H1 (cell line): ENCODE data around the gene SLC44A5. TPM values are rescaled to one million over a fixed set of nuclear protein-coding genes. Genes with fewer than 3 reads are reported as not detected.

Experiments used
- CTCF ChIA-PET: fragments of 300-600 bp; sonication (Branson Sonifier 250); formaldehyde crosslinking; loops from one replicate; lab custom pipeline; 2021; ENCODE audit not compliant: partially characterized antibody; lab: Charles Lee
- POLR2A ChIA-PET: fragments of 300-600 bp; sonication (Branson Sonifier 250); formaldehyde crosslinking; loops from one replicate; lab custom pipeline; 2021; ENCODE audit warnings: inconsistent platforms; ENCODE audit not compliant: partially characterized antibody; lab: Charles Lee
- DNase-seq, 2 experiments: peaks; one replicate each; pipeline versions ENCODE4 v3.0.0 to v3.0.0-alpha.2; 2010 to 2022; ENCODE audit warnings: low spot score in 2 of 2, low read depth in 1 of 2, mixed read lengths in 1 of 2
- FAIRE-seq: peaks from 2 replicates; lab custom pipeline; 2011; peaks lifted over from hg19 to GRCh38; lab: Jason Lieb, UNC
- H2AFZ ChIP-seq: 2 replicates; pipeline ENCODE4 v1.8.1; 2012; ENCODE audit warnings: low read length, inconsistent platforms
- H2AK5ac ChIP-seq: 2 replicates; pipeline ENCODE4 v1.6.1; 2013; ENCODE audit warnings: low read depth, low read length
- H2BK120ac ChIP-seq: replicated peaks from 2 replicates; pipeline ENCODE3; 2013; ENCODE audit warnings: low read depth, low read length, inconsistent platforms
- H2BK12ac ChIP-seq: 2 replicates; pipeline ENCODE4 v1.6.1; 2013; ENCODE audit warnings: low read depth, low read length
- H2BK15ac ChIP-seq: 2 replicates; pipeline ENCODE4 v1.6.1; 2013; ENCODE audit warnings: low read length
- H2BK20ac ChIP-seq: 2 replicates; pipeline ENCODE4 v1.6.1; 2013; ENCODE audit warnings: low read length
- H2BK5ac ChIP-seq: 2 replicates; pipeline ENCODE4 v1.6.1; 2013; ENCODE audit warnings: low read depth, low read length
- H3K14ac ChIP-seq: 2 replicates; pipeline ENCODE4 v1.6.1; 2013; ENCODE audit warnings: inconsistent platforms; ENCODE audit not compliant: insufficient read length
- H3K18ac ChIP-seq: 2 replicates; pipeline ENCODE4 v1.6.1; 2013; ENCODE audit warnings: low read length; ENCODE audit errors: extremely low read depth
- H3K23ac ChIP-seq: 2 replicates; pipeline ENCODE4 v1.6.1; 2013; ENCODE audit warnings: inconsistent platforms; ENCODE audit not compliant: insufficient read length
- H3K23me2 ChIP-seq: 2 replicates; pipeline ENCODE4 v1.6.1; 2013; ENCODE audit warnings: low read depth, low read length
- H3K27ac ChIP-seq: 2 replicates; pipeline ENCODE4 v1.6.1; 2011; ENCODE audit warnings: low read depth, low read length, inconsistent platforms
- H3K27me3 ChIP-seq, 4 experiments: replicated peaks in 1 of 4; 1 replicate in 1 of 4; 2 replicates in 3 of 4; pipeline versions ENCODE4 v1.6.1 to v1.8.1; 2011 to 2013; ENCODE audit warnings: low read length in 3 of 4, mild to moderate bottlenecking in 3 of 4, inconsistent platforms in 2 of 4, mixed read lengths in 2 of 4, moderate library complexity in 1 of 4; ENCODE audit not compliant: control insufficient read depth in 3 of 4, insufficient read depth in 3 of 4; ENCODE audit errors: extremely low read depth in 1 of 4
- H3K36me3 ChIP-seq, 4 experiments: 2 replicates each; pipeline versions ENCODE4 v1.6.1 to v1.8.1; 2011 to 2013; ENCODE audit warnings: mild to moderate bottlenecking in 4 of 4, low read length in 3 of 4, moderate library complexity in 2 of 4, control low read depth in 1 of 4, inconsistent platforms in 1 of 4; ENCODE audit not compliant: insufficient read depth in 4 of 4, control insufficient read depth in 2 of 4
- H3K4ac ChIP-seq: replicated peaks from 2 replicates; pipeline ENCODE3; 2013; ENCODE audit warnings: low read length, low read depth, mixed read lengths, inconsistent platforms; ENCODE audit not compliant: insufficient read length
- H3K4me1 ChIP-seq, 4 experiments: replicated peaks in 1 of 4; 1 replicate in 1 of 4; 2 replicates in 3 of 4; pipeline versions ENCODE4 v1.6.1 to v1.8.1; 2011 to 2013; ENCODE audit warnings: low read length in 3 of 4, inconsistent platforms in 2 of 4, mixed read lengths in 1 of 4; ENCODE audit not compliant: insufficient read depth in 4 of 4, control insufficient read depth in 3 of 4
- H3K4me2 ChIP-seq, 2 experiments: 2 replicates each; pipeline versions ENCODE4 v1.6.1 to v1.8.1; 2011 to 2013; ENCODE audit warnings: low read depth in 2 of 2, low read length in 2 of 2, control low read depth in 1 of 2, inconsistent platforms in 1 of 2, mild to moderate bottlenecking in 1 of 2; ENCODE audit not compliant: insufficient read depth in 1 of 2
- H3K4me3 ChIP-seq, 4 experiments: fragments of 200-600, 300-600 bp in 1 of 4; sonication (generic), shearing (Covaris generic), sonication (Bioruptor Twin) in 1 of 4; 2 replicates each; pipeline versions ENCODE4 v1.5.1 to v1.8.1; 2011 to 2016; ENCODE audit warnings: low read length in 4 of 4, low read depth in 3 of 4, control low read depth in 2 of 4, inconsistent platforms in 2 of 4, mild to moderate bottlenecking in 2 of 4, mixed read lengths in 1 of 4, moderate library complexity in 1 of 4; ENCODE audit not compliant: insufficient read depth in 2 of 4; ENCODE audit errors: extremely low read depth in 1 of 4
- H3K56ac ChIP-seq: replicated peaks from 2 replicates; pipeline ENCODE3; 2013; ENCODE audit warnings: low read depth, mild to moderate bottlenecking, mixed read lengths, low read length, inconsistent platforms; ENCODE audit not compliant: insufficient read length
- H3K79me1 ChIP-seq: 2 replicates; pipeline ENCODE4 v1.6.1; 2013; ENCODE audit warnings: low read depth, low read length, control low read depth
- H3K79me2 ChIP-seq, 2 experiments: 2 replicates each; pipeline versions ENCODE4 v1.6.1 to v1.8.1; 2012 to 2013; ENCODE audit warnings: low read length in 2 of 2, mild to moderate bottlenecking in 2 of 2, inconsistent platforms in 1 of 2; ENCODE audit not compliant: insufficient read depth in 2 of 2, control insufficient read depth in 1 of 2
- H3K9ac ChIP-seq, 4 experiments: replicated peaks in 1 of 4; 1 replicate in 1 of 4; 2 replicates in 3 of 4; pipeline versions ENCODE4 v1.6.1 to v1.8.1; 2011 to 2013; ENCODE audit warnings: low read depth in 3 of 4, low read length in 3 of 4, control low read depth in 2 of 4, mild to moderate bottlenecking in 2 of 4, moderate library complexity in 2 of 4, inconsistent platforms in 1 of 4; ENCODE audit errors: extremely low read depth in 1 of 4
- H3K9me3 ChIP-seq, 2 experiments: 2 replicates each; pipeline versions ENCODE4 v1.6.1 to v1.8.1; 2012 to 2013; ENCODE audit warnings: mild to moderate bottlenecking in 2 of 2, moderate library complexity in 2 of 2, control low read depth in 1 of 2, inconsistent platforms in 1 of 2, low read depth in 1 of 2, low read length in 1 of 2, mixed read lengths in 1 of 2; ENCODE audit not compliant: insufficient read depth in 2 of 2
- H4K20me1 ChIP-seq, 2 experiments: replicated peaks in 1 of 2; 2 replicates each; pipeline versions ENCODE3 to v1.8.1; 2011 to 2013; ENCODE audit warnings: inconsistent platforms in 2 of 2, low read length in 2 of 2, mild to moderate bottlenecking in 1 of 2; ENCODE audit not compliant: insufficient read depth in 2 of 2, control insufficient read depth in 1 of 2
- H4K5ac ChIP-seq: 2 replicates; pipeline ENCODE4 v1.6.1; 2013; ENCODE audit warnings: low read length, low read depth, mixed read lengths, inconsistent platforms; ENCODE audit not compliant: insufficient read length
- H4K8ac ChIP-seq: 2 replicates; pipeline ENCODE4 v1.8.0; 2013; ENCODE audit warnings: mild to moderate bottlenecking, moderate library complexity, low read length, inconsistent platforms; ENCODE audit not compliant: insufficient read depth; ENCODE audit errors: extremely low read depth
- H4K91ac ChIP-seq: replicated peaks from 2 replicates; pipeline ENCODE3; 2013; ENCODE audit warnings: low read length, mixed read lengths, inconsistent platforms; ENCODE audit not compliant: insufficient read length
- CHD1 ChIP-seq: IDR thresholded peaks from 2 replicates; pipeline ENCODE4 v1.6.1; 2012; ENCODE audit warnings: low read depth, low read length, improper control_type of control experiment
- GABPA ChIP-seq: IDR thresholded peaks from 2 replicates; pipeline ENCODE4 v1.6.1; 2011; ENCODE audit warnings: mild to moderate bottlenecking, low read length, moderate library complexity, borderline replicate concordance; ENCODE audit not compliant: insufficient read depth
- KDM5A ChIP-seq: fragments of 200-600 bp; IDR thresholded peaks from 2 replicates; pipeline ENCODE4 v1.7.1; 2012; ENCODE audit warnings: mild to moderate bottlenecking, low read length, inconsistent platforms, mixed read lengths
- MAX ChIP-seq: IDR thresholded peaks from 2 replicates; pipeline ENCODE4 v1.6.1; 2012; ENCODE audit warnings: inconsistent platforms
- RAD21 ChIP-seq, 2 experiments: IDR thresholded peaks in 1 of 2; conservative IDR thresholded peaks in 1 of 2; 2 replicates each; pipeline ENCODE4 v1.6.1; 2011; ENCODE audit warnings: low read depth in 2 of 2, low read length in 2 of 2, improper control_type of control experiment in 1 of 2, inconsistent platforms in 1 of 2, mild to moderate bottlenecking in 1 of 2, moderate library complexity in 1 of 2
- RXRA ChIP-seq: IDR thresholded peaks from 2 replicates; pipeline ENCODE4 v1.6.1; 2011; ENCODE audit warnings: low read depth, mild to moderate bottlenecking, low read length, moderate library complexity; ENCODE audit not compliant: insufficient read depth
- SIX5 ChIP-seq: IDR thresholded peaks from 2 replicates; pipeline ENCODE4 v1.6.1; 2011; ENCODE audit warnings: mild to moderate bottlenecking, low read depth, low read length
- SP2 ChIP-seq: IDR thresholded peaks from 2 replicates; pipeline ENCODE4 v1.6.1; 2012; ENCODE audit warnings: mild to moderate bottlenecking, low read length, inconsistent platforms
- SRF ChIP-seq: IDR thresholded peaks from 2 replicates; pipeline ENCODE4 v1.6.1; 2011; ENCODE audit warnings: mild to moderate bottlenecking, low read depth, low read length, moderate library complexity
- TAF1 ChIP-seq: IDR thresholded peaks from 2 replicates; pipeline ENCODE4 v1.6.1; 2011; ENCODE audit warnings: mild to moderate bottlenecking, low read depth, low read length
- TEAD4 ChIP-seq: IDR thresholded peaks from 2 replicates; pipeline ENCODE4 v1.6.1; 2012; ENCODE audit warnings: low read depth, low read length, inconsistent platforms, mixed read lengths
- USF2 ChIP-seq: IDR thresholded peaks from 2 replicates; pipeline ENCODE4 v1.6.1; 2011; ENCODE audit warnings: low read length, improper control_type of control experiment
- YY1 ChIP-seq: IDR thresholded peaks from 2 replicates; pipeline ENCODE4 v1.6.1; 2011; ENCODE audit warnings: low read depth, mild to moderate bottlenecking, low read length
- WGBS, 2 experiments: shearing (Covaris generic) in 1 of 2; methylation state at CpG; one replicate each; pipeline versions ENCODE4 v1.1.6 to v1.1.7; 2013 to 2015; ENCODE audit warnings: low lambda C conversion rate in 2 of 2, mixed read lengths in 2 of 2, inconsistent platforms in 1 of 2, low coverage in 1 of 2, missing lambda C conversion rate in 1 of 2; ENCODE audit not compliant: insufficient replicate concordance in 2 of 2, insufficient coverage in 1 of 2, insufficient read length in 1 of 2; ENCODE audit errors: extremely low coverage in 1 of 2, missing lambda C conversion rate in 1 of 2; 5-methylcytosine and 5-hydroxymethylcytosine counted together
- polyA plus RNA-seq, 7 experiments: library from polyadenylated mRNA; depleted of rRNA in 3 of 7; stranded (reverse) in 5 of 7; unstranded in 2 of 7; fragments of >200 nt in 5 of 7; fragments of 200-250 nt in 2 of 7; gene quantifications; 1 replicate in 5 of 7; 2 replicates in 1 of 7; 4 replicates in 1 of 7; pipeline versions ENCODE4 v1.2.1 to v1.2.3, GENCODE V29; 2011 to 2013; ENCODE audit warnings: missing spikeins in 2 of 7, mixed read lengths in 2 of 7
- total RNA-seq: library from RNA; stranded (reverse); fragmentation: NEBNext Ultra II Directional; extraction: Animal tissue kit (Norgen Biotek cat#: 25700); gene quantifications from 2 replicates; pipeline ENCODE4 v1.2.1, GENCODE V29; 2021

Gene SLC44A5
- total and polyA plus RNA-seq, 2 of the 8 experiments (the other 6 are each of a cell fraction or from before 2014, with no cell fraction given), result 1.8 to 3.3 TPM

- no peak for DNase-seq
- Histone ChIP-seq H4K20me1 (no peaks in the 10 kb centered on the region), H3K4me3 (no peak overlapping the region), H3K9ac (no peak overlapping the region), H3K9me3 (no peaks in the 10 kb centered on the region), H2BK5ac (no peak overlapping the region), H3K56ac (no peak overlapping the region), H3K4me1 (no peaks in the 10 kb centered on the region), H3K79me2 (no peaks in the 10 kb centered on the region), H2BK12ac (no peak overlapping the region), H3K79me1 (no peaks in the 10 kb centered on the region), H4K5ac (no peak overlapping the region), H3K27ac (no peak overlapping the region), H3K4ac (no peak overlapping the region), H3K4me2 (no peak overlapping the region), H3K18ac (no peak overlapping the region), H4K91ac (no peak overlapping the region), H2BK15ac (no peak overlapping the region), H4K8ac (no peak overlapping the region), H3K23me2 (no peaks in the 10 kb centered on the region; the same call in 1 of the 2 replicates), H3K36me3 (no peaks in the 10 kb centered on the region), H2AK5ac (no peak overlapping the region), H3K14ac (no peak overlapping the region), H3K23ac (no peak overlapping the region), H2AFZ (no peak overlapping the region), H3K27me3 (no peaks in the 10 kb centered on the region), H2BK20ac (no peak overlapping the region), H2BK120ac (no peak overlapping the region)
- CTCF ChIA-PET, result interaction anchor here (1.1 to 2.5 kb wide), 2 partner anchors 72 to 118 kb away, joined by 3 to 7 read pairs; no protein-coding TSS in a partner anchor
- FAIRE-seq, result no peak
- POLR2A ChIA-PET, result interaction anchor here (0.9 kb wide), 1 partner anchor 9 kb away, joined by 3 read pairs; no protein-coding TSS in a partner anchor
- 91% methylated on average over 2 of the region's 2 CpGs; no CpG with 5 or more reads in 1 of the 2 experiments for WGBS, 2 experiments
- TF ChIP-seq MAX, result no peak
- no peak for TF ChIP-seq SRF
- no peak for TF ChIP-seq SIX5
- no peak for TF ChIP-seq TEAD4
- TF ChIP-seq RAD21 (IDR thresholded peaks at IDR 0.05 in 1 of 2, conservative IDR thresholded peaks at IDR 0.05 in 1 of 2; ENCODE audit: low read depth in 2 of 2, low read length in 2 of 2), result no peak
- no peak for TF ChIP-seq SP2
- no peak for TF ChIP-seq TAF1
- no peak for TF ChIP-seq USF2
- no peak for TF ChIP-seq RXRA
- no peak for TF ChIP-seq YY1
- no peak for TF ChIP-seq KDM5A
- no peak for TF ChIP-seq GABPA
- TF ChIP-seq CHD1, result no peak
Measured at GRCh38 chr1:75305061-75305460, 305.9 kb downstream of the SLC44A5 start.
